MM.1S (cell line): ENCODE data around the gene TMEM9.

Experiments used
- CTCF ChIP-seq: fragments of 300-600 bp; sonication (generic); IDR thresholded peaks from 2 replicates; pipeline ENCODE4 v1.5.1; 2016; ENCODE audit warnings: antibody characterized with exemption, low read length, mixed read lengths
- EZH2 ChIP-seq: fragments of 300-600 bp; sonication (generic); optimal IDR thresholded peaks from 2 replicates; pipeline ENCODE3; 2017; ENCODE audit warnings: low read depth, mild to moderate bottlenecking, antibody characterized with exemption, low read length, mixed read lengths

GRCh38 chr1:201110138-201110537 is 44.1 kb downstream of the TMEM9 start:
- TF ChIP-seq CTCF, result no peak
- no peak for TF ChIP-seq EZH2
